ENCODE results near the gene EMD. TPM values are rescaled to one million over a fixed set of nuclear protein-coding genes. Genes with fewer than 3 reads are reported as not detected.
A peak's percentile ranks its signal among the peaks of the same experiment; 100 is the strongest.

The EMD gene
- total RNA-seq, 1 experiment from 2014 or later = 79.6 TPM

DNA sequence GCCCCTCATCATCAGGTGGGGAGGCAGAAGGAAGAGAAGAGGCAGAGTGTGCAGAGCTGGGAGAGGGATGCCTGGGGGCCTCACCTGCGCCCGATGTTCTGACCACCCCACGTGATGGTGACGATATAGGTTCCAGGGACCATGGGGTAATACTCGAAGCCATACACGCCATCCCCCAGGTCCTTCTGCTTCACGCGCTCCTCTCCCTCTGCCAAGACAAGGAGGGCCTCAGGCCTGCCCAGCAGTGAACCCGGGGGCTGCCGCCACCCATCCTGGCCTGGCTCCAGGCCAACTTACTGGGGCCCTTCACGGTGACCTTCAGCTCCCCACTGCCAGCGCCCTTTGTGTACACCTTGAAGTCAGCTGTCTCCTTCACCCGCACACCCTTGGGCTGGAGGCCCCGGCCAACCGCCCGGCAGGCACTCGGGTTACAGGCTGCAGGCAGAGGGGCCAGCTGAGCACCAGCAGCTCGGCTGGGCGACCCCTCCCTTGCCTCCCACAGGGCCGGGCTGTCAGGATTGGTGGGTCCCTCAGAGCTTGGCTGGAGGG lies 14.0 kb upstream of the EMD start:
- intact Hi-C loops (cut with micrococcal nuclease; ENCODE audit: unreplicated experiment) = no loop called here
- Histone ChIP-seq H3K4me1 (ENCODE audit: insufficient read depth, low read length, poor library complexity, severe bottlenecking) (peaks cover 5% of the 10 kb centered on the region), H3K9me3 (ENCODE audit: low read depth, low read length, poor library complexity, severe bottlenecking) (no peaks in the 10 kb centered on the region), H3K27me3 (replicated peaks; ENCODE audit: insufficient read depth, low read depth, low read length, poor library complexity) (no peaks in the 10 kb centered on the region), H3K36me3 (ENCODE audit: insufficient read depth, low read length, poor library complexity, severe bottlenecking) (peaks cover 78% of the 10 kb centered on the region), H3K27ac (ENCODE audit: low read depth, low read length, poor library complexity, severe bottlenecking) (no peak overlapping the region), H3K4me3 (ENCODE audit: low read depth, low read length, poor library complexity, severe bottlenecking) (no peak overlapping the region)
- POLR2A ChIA-PET (ENCODE audit: low non-redundant PET) = no interaction called here
- BruUV-seq (replicated peaks) = no TSS peak
- CTCF ChIA-PET = no interaction called here
- DNase-seq (ENCODE audit: low spot score) = no peak
- TF ChIP-seq, protein P1, sequence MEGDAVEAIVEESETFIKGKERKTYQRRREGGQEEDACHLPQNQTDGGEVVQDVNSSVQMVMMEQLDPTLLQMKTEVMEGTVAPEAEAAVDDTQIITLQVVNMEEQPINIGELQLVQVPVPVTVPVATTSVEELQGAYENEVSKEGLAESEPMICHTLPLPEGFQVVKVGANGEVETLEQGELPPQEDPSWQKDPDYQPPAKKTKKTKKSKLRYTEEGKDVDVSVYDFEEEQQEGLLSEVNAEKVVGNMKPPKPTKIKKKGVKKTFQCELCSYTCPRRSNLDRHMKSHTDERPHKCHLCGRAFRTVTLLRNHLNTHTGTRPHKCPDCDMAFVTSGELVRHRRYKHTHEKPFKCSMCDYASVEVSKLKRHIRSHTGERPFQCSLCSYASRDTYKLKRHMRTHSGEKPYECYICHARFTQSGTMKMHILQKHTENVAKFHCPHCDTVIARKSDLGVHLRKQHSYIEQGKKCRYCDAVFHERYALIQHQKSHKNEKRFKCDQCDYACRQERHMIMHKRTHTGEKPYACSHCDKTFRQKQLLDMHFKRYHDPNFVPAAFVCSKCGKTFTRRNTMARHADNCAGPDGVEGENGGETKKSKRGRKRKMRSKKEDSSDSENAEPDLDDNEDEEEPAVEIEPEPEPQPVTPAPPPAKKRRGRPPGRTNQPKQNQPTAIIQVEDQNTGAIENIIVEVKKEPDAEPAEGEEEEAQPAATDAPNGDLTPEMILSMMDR (conservative IDR thresholded peaks at IDR 0.05; ENCODE audit: low read depth, low read length) = no peak
- no peak for TF ChIP-seq EZH2 (IDR thresholded peaks at IDR 0.05; ENCODE audit: borderline replicate concordance, low read depth, low read length, poor library complexity, severe bottlenecking)

DNA sequence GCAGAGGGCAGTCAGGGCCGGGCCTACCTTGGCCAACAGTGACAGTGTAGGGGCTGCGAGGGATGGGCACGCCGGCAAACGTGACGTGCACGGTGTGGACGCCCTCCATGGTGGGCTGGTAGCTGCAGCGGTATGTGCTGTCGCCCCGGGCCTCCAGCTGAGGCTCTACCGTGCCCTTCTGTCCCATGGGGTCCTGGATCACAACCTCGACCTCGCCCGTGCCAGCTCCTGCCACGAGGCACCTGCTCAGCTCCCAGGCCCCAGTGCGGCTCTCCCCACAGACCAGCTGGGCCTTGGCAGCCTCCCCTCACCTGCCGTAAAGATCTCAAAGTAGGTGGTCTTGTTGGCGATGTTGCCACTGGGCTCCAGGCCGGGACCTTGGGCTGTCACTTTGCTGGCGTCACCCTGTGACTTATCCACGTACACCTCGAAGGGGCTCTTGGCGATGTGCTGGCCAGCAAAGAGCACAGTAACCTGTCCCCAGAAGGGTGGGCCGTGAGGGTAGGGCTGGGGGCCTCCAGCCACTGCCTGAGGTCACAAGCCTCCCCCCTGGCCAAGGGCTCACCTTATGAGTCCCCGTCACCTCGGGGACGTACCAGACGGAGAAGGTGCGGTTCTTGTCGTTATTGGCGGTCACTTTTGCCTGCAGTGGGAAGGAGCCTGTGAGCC lies 13.0 kb upstream of the EMD start:
- H3K9me3 ChIP-seq (ENCODE audit: low read depth, low read length, poor library complexity, severe bottlenecking) = no peaks in the 10 kb centered on the region
- H3K27me3 ChIP-seq (replicated peaks; ENCODE audit: insufficient read depth, low read depth, low read length, poor library complexity) = no peaks in the 10 kb centered on the region
- intact Hi-C loops (cut with micrococcal nuclease; ENCODE audit: unreplicated experiment) = no loop called here
- H3K4me1 ChIP-seq (ENCODE audit: insufficient read depth, low read length, poor library complexity, severe bottlenecking) = peaks cover 5% of the 10 kb centered on the region
- H3K27ac ChIP-seq (ENCODE audit: low read depth, low read length, poor library complexity, severe bottlenecking) = no peak overlapping the region
- no peak for DNase-seq (ENCODE audit: low spot score)
- POLR2A ChIA-PET (ENCODE audit: low non-redundant PET) = no interaction called here
- peaks cover 70% of the 10 kb centered on the region for H3K36me3 ChIP-seq (ENCODE audit: insufficient read depth, low read length, poor library complexity, severe bottlenecking)
- TF ChIP-seq EZH2 (IDR thresholded peaks at IDR 0.05; ENCODE audit: borderline replicate concordance, low read depth, low read length, poor library complexity, severe bottlenecking) = no peak
- TF ChIP-seq, protein P1 (conservative IDR thresholded peaks at IDR 0.05; ENCODE audit: low read depth, low read length) = no peak
- H3K4me3 ChIP-seq (ENCODE audit: low read depth, low read length, poor library complexity, severe bottlenecking) = no peak overlapping the region
- CTCF ChIA-PET = no interaction called here
- BruUV-seq (replicated peaks) = no TSS peak

DNA sequence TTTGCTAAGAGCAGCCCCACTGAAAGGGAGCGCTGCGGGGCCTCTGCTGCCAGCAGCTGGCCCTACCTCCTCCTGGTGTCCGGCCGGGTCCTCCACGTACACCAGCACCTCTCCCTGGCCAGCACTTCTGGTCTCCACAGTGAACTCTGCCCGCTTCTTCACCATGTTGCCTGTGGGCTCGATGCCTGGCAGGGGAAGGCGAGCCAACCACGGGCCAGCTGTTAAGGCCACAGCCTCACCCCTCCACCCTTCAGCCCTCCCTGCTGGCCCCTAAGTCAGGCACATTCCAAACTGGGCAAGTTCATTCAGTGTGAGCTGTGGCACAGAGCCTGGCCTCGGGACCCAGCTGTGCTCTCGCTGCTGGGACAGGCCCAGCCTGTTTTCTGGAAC lies 12.4 kb upstream of the EMD start:
- TF ChIP-seq, protein P1 (conservative IDR thresholded peaks at IDR 0.05; ENCODE audit: low read depth, low read length) = no peak
- TF ChIP-seq EZH2 (IDR thresholded peaks at IDR 0.05; ENCODE audit: borderline replicate concordance, low read depth, low read length, poor library complexity, severe bottlenecking) = no peak
- H3K4me1 ChIP-seq (ENCODE audit: insufficient read depth, low read length, poor library complexity, severe bottlenecking) = peaks cover 5% of the 10 kb centered on the region
- H3K27me3 ChIP-seq (replicated peaks; ENCODE audit: insufficient read depth, low read depth, low read length, poor library complexity) = no peaks in the 10 kb centered on the region
- no peaks in the 10 kb centered on the region for H3K9me3 ChIP-seq (ENCODE audit: low read depth, low read length, poor library complexity, severe bottlenecking)
- CTCF ChIA-PET = no interaction called here
- intact Hi-C loops (cut with micrococcal nuclease; ENCODE audit: unreplicated experiment) = no loop called here
- no peak for DNase-seq (ENCODE audit: low spot score)
- peaks cover 65% of the 10 kb centered on the region for H3K36me3 ChIP-seq (ENCODE audit: insufficient read depth, low read length, poor library complexity, severe bottlenecking)
- POLR2A ChIA-PET (ENCODE audit: low non-redundant PET) = no interaction called here
- H3K4me3 ChIP-seq (ENCODE audit: low read depth, low read length, poor library complexity, severe bottlenecking) = no peak overlapping the region
- H3K27ac ChIP-seq (ENCODE audit: low read depth, low read length, poor library complexity, severe bottlenecking) = peak overlapping the region; percentile 96
- no TSS peak for BruUV-seq (replicated peaks)
